ENCODE results near the gene HSD11B1L.

DNA sequence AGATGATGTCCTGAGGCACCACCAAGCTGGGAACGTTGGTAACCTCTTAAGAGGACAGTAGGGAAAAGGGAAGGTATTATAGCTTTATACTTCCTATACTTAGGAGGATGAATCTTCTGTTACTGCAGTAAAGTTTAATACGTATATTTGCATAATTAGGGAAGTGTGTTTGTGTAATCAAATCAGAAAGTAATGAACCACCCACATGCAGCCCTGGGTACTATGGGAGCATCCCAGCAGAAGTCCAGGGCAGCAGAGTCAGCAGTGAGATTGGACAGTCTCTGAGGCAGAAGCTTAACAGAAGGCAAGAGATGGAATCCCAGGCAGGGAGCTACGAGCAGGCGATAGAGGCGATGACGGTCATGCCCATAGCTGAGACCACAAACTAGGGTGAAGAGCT lies 45.4 kb upstream of the HSD11B1L start:
- TF ChIP-seq POLR2AphosphoS5 (IDR thresholded peaks at IDR 0.05; ENCODE audit: low read depth, low read length) (no peak), POLR2A (IDR thresholded peaks at IDR 0.05; ENCODE audit: low read depth, low read length) (no peak), TAF1 (IDR thresholded peaks at IDR 0.05; ENCODE audit: borderline replicate concordance, low read depth, low read length) (no peak)
